Left forelimb (tissue), 1 donor: Measurements from ENCODE around the gene BRD4.
"Not testable (repeated sequence)": the region's sequence is repeated elsewhere in the genome, so short reads cannot be mapped to it uniquely, and the experiment has no call there.

Experiments
- DNase-seq: peaks from one replicate; pipeline ENCODE4 v3.0.0-alpha.2; 2018; ENCODE audit warnings: low spot score

BRD4 gene

GRCh38 chr19:15332311-15332996 is at the start of gene BRD4:
Gene BRD4, minus strand, starts transcription at chr19:15332539. Its CDS starts 59,440 bp downstream, at chr19:15273099.
- peak; percentile 86 for DNase-seq

GRCh38 chr19:15381864-15382263 is 49.5 kb upstream of the BRD4 start:
- DNase-seq = no peak

DNA sequence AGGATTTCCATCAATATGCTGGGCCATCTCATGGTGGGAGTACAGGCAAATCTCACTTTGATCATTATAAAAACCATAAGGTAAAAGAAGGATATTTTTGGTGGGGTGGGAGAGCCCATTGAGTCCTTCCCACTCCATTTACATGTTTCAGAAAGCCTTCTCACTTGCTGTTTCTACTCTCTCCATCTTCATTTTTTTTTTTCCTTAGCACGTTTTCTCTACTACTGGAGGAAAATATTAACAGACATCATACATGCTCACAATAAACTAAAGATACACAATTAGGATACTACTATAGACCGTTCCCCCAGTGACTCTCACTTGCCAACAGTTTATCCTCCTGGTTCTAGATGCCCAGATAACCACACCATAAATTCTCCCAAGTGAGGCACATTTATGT is 49.1 kb upstream of the BRD4 start:
- DNase-seq = no peak

DNA sequence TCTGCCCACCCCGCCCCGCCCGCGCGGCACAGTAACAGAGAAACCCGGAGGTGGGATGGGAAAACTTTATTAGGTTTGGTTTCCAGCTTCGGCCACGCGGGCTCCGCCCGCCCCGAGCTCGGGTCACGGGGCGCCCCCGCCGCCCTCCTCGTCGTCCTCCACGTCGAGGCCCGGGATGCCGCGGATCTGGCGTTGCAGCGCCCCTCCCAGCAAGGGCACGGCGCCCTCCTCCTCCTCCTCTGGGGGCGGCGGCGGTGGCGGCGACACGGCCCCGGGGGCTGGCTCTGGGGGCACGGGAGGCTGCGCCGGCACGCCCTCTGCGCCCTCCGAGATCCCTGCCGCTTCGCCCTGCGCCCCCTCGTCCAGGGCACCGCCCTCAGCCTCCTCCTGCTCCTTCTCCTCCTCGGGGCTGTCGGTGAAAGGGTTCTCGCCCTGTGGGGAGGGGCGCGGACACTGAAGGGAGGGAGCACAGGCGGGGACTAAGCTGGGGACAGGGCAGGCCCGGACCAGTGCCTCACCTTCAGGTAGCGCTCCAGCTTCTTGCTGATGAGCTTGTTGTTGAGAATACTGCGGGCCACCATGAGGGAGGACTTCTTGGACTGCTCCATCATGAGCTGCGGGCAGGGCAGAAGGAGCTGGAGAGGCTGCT is 47.8 kb upstream of the BRD4 start:
- no peak for DNase-seq

DNA sequence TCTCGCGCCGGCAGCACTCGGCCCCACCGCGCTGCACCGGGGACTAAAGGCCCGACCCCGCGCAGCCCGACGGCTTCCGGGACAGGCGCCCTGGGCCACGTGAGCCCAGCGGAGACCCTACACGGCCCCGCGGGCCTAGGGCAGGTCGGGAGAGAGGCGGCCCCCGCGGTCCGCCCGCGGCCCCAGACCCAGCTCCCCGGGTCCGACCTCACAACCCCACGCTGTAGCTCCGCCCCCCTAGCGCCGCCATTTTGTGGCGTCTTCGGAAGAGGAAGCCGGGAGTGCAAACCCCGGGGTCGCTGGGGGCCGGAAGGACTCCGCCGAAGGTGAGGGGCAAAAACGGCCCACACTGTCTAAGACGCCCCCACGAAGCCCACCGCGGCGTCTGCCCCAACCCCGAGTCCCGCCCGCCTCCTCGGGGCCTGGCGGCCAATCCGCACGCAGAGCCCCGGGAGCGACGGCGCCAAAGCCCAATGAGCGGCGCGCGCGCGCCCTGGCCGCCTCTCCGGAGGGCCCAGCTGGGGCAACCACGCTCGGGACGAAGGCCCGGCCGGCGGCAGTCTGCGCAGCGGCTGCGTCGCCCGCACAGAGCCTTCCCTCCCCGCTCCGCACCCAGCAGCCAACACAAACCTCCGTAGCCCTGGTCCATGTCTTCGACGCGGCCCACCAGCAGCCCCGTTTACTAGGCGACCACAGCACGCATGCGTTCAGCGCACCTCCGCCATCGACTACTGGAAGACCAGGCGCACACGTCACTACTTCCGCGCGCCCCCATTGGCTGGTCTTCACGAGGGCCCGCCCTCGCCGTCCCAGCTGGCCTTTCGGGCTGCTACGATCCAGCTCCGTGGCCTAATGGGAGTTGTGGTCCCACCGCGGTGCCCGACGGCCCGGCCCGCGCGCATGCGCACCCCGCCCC is 47.0 kb upstream of the BRD4 start, which contains the start of gene AKAP8:
TSS of gene AKAP8 (minus strand) at position 705 of the 916 bp plus-strand sequence. CDS start at position 649, 56 bp downstream.
- DNase-seq = peak; percentile 99

DNA sequence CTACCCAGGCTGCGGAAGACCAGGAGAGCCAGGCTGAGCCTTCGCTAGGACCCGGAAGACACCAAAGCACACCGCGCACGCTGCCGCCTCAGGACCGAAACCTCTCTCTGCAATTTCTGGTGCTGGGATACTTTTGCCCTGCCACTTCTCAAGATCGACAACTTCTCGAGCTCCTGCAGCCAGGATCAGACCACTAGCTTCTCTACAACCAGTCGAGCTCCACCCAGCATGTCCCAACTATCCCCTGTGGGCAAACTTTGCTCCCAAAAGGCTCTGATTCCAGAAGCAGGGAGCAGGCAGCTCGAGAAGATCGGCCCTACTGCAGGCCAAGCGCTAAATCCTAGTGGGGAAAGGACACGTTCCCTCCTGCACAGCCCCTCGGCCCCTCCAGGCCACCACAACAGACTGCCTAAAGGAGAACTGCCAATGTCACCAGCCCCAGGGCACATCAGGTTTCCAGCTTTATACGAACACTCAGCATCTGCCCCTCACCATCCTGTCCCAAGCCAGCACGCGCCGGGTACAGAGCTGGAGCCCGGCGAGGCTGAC is 46.3 kb upstream of the BRD4 start:
- DNase-seq = no peak

GRCh38 chr19:15374796-15375440 is 42.6 kb upstream of the BRD4 start:
- DNase-seq = no peak

- DNase-seq = no peak
Observed at GRCh38 chr19:15374105-15374651, 41.8 kb upstream of the BRD4 start.

DNA sequence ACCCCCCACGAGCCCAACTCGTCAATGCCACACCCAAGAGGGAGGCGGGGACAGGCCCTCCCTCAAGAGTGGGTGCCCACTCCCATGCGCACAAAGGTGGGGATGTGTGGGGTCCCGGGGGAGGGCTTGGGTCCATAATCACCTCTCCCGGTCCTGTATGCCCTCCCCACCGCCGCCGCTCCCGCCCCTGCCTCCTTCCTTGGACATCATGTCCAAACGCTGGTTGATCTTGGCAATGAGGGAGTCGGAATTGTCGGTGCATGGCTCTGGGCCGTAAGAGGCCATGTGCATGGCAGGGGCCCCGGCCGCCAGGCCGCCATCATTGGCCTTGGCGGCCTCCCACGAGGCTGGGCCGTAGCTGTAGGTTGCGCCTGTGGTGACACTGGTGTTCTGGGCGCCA is 41.3 kb upstream of the BRD4 start:
- DNase-seq = no peak

- no peak for DNase-seq
Observed at GRCh38 chr19:15372891-15373301, 40.6 kb upstream of the BRD4 start.

GRCh38 chr19:15372470-15372869 is 40.1 kb upstream of the BRD4 start:
- DNase-seq = no peak

- no peak for DNase-seq
Observed at GRCh38 chr19:15371786-15372380, 39.5 kb upstream of the BRD4 start.

DNA sequence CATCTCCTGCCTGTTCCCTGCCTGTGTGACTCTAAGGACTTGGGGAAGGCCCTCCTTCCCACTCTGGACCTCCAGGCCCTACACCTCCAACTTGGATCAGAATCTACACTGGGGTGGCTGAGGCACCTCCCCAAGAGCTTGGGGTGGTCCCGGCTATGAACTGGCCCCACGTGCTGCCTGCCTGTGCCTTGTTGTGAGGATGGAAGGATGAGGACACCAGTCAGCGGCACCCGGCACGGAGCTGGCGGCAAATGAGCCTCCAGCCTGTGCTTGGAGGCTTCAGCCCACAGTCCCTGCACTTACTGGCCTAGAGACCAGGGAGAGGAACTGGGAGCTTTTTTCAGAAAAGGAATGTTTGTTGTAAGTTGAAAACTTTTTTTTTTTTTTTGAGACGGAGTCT is 38.8 kb upstream of the BRD4 start:
- no peak for DNase-seq

DNA sequence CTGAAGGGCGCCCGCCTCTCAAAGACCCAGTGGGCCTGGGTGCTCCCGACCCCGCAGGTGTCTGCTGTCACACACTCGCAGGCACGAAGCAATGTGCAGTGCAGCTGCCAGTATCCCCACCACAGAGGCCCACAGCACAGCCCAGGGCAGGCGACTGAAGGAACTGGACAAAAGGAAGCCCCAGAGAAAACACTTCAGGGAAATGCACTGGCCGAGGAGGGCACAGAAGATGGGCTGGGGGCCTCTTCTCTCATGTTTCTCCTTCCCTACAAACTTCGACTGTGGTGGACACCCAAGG is 37.2 kb upstream of the BRD4 start:
- DNase-seq = no peak

DNA sequence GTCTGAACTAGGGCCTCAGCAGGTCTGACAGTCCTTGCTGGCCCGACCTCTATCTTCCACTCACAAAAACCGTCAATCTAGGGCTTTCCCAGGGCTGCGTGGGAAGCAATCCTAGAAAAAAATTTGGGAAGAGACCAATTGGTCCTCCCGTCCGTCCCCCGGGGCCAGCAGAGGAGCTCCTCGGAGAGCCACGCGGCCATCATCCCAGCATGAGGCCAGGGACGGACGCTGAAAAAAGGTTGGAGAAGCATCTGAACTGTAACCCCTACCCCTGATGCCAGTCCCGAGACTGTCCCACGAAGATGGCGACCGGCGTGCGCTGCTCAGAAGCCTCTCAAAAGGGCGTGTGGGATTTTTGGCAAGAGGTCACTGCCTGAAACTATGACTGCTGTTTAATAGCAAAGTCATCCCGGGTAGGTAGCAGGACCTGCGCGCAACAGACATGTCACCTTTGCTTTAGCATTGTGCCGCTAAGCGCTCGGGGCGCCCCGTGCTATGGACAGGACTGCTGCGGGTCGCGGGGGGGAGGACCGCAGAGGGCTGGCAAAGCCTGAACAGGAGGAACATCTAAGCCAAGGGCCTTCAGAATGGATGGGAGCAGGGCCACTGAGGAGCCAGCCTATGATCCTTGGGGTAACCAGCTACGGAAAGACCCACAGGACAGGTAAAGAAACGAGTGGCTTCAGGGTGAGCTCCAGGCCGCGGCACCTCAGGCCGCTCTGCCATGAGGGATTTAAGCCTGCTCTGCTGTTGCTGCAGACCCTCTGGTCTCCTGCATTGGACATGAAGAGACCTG is 36.7 kb upstream of the BRD4 start:
- DNase-seq = no peak

- DNase-seq = no peak
Observed at GRCh38 chr19:15368051-15368632, 35.8 kb upstream of the BRD4 start.

GRCh38 chr19:15367439-15367838 is 35.1 kb upstream of the BRD4 start:
- no peak for DNase-seq

DNA sequence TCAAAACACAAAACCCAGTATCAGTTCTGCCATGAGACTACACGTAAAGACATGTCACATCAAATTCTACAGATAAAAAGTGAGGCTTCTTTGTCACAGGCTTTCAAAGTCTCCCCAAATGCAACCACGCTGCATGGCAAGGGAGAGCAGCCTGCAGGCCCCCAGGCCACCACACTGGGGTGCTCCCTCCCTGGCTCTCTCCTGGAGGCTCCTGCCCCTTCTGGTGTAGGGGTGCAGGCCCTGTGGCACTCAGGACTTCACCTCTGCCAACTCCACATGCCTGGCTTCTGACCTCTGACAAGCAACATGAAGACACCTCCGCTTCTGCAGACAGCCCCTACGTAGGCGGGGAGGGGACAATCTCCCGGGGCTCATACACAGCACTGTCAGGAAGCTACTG is 32.9 kb upstream of the BRD4 start:
- no peak for DNase-seq

DNA sequence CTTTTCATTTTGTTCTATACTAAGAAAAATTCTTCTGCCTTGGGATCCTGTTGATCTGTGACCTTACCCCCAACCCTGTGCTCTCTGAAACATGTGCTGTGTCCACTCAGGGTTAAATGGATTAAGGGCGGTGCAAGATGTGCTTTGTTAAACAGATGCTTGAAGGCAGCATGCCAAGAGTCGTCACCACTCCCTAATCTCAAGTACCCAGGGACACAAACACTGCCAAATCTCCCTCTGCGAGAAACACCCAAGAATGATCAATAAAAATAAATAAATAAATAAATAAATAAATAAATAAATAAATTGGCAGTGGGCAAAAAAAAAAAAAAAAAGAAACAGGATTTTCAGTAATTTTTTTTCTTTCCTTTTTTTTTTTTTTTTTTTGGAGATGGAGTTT is 31.5 kb upstream of the BRD4 start:
- DNase-seq = not testable (repeated sequence)

GRCh38 chr19:15363048-15363447 is 30.7 kb upstream of the BRD4 start:
- not testable (repeated sequence) for DNase-seq
